H1 (cell line): ENCODE measurements around the gene SAG. TPM values are rescaled to one million over a fixed set of nuclear protein-coding genes. Genes with fewer than 3 reads are reported as not detected.

Experiments
- CTCF ChIA-PET: fragments of 300-600 bp; sonication (Branson Sonifier 250); formaldehyde crosslinking; loops from one replicate; lab custom pipeline; 2021; ENCODE audit not compliant: partially characterized antibody; lab: Charles Lee
- POLR2A ChIA-PET: fragments of 300-600 bp; sonication (Branson Sonifier 250); formaldehyde crosslinking; loops from one replicate; lab custom pipeline; 2021; ENCODE audit warnings: inconsistent platforms; ENCODE audit not compliant: partially characterized antibody; lab: Charles Lee
- DNase-seq, 2 experiments: peaks; one replicate each; pipeline versions ENCODE4 v3.0.0 to v3.0.0-alpha.2; 2010 to 2022; ENCODE audit warnings: low spot score in 2 of 2, low read depth in 1 of 2, mixed read lengths in 1 of 2
- FAIRE-seq: peaks from 2 replicates; lab custom pipeline; 2011; peaks lifted over from hg19 to GRCh38; lab: Jason Lieb, UNC
- H2AFZ ChIP-seq: 2 replicates; pipeline ENCODE4 v1.8.1; 2012; ENCODE audit warnings: low read length, inconsistent platforms
- H2AK5ac ChIP-seq: 2 replicates; pipeline ENCODE4 v1.6.1; 2013; ENCODE audit warnings: low read depth, low read length
- H2BK120ac ChIP-seq: replicated peaks from 2 replicates; pipeline ENCODE3; 2013; ENCODE audit warnings: low read depth, low read length, inconsistent platforms
- H2BK12ac ChIP-seq: 2 replicates; pipeline ENCODE4 v1.6.1; 2013; ENCODE audit warnings: low read depth, low read length
- H2BK15ac ChIP-seq: 2 replicates; pipeline ENCODE4 v1.6.1; 2013; ENCODE audit warnings: low read length
- H2BK20ac ChIP-seq: 2 replicates; pipeline ENCODE4 v1.6.1; 2013; ENCODE audit warnings: low read length
- H2BK5ac ChIP-seq: 2 replicates; pipeline ENCODE4 v1.6.1; 2013; ENCODE audit warnings: low read depth, low read length
- H3K14ac ChIP-seq: 2 replicates; pipeline ENCODE4 v1.6.1; 2013; ENCODE audit warnings: inconsistent platforms; ENCODE audit not compliant: insufficient read length
- H3K18ac ChIP-seq: 2 replicates; pipeline ENCODE4 v1.6.1; 2013; ENCODE audit warnings: low read length; ENCODE audit errors: extremely low read depth
- H3K23ac ChIP-seq: 2 replicates; pipeline ENCODE4 v1.6.1; 2013; ENCODE audit warnings: inconsistent platforms; ENCODE audit not compliant: insufficient read length
- H3K23me2 ChIP-seq: 2 replicates; pipeline ENCODE4 v1.6.1; 2013; ENCODE audit warnings: low read depth, low read length
- H3K27ac ChIP-seq: 2 replicates; pipeline ENCODE4 v1.6.1; 2011; ENCODE audit warnings: low read depth, low read length, inconsistent platforms
- H3K27me3 ChIP-seq, 4 experiments: replicated peaks in 1 of 4; 1 replicate in 1 of 4; 2 replicates in 3 of 4; pipeline versions ENCODE4 v1.6.1 to v1.8.1; 2011 to 2013; ENCODE audit warnings: low read length in 3 of 4, mild to moderate bottlenecking in 3 of 4, inconsistent platforms in 2 of 4, mixed read lengths in 2 of 4, moderate library complexity in 1 of 4; ENCODE audit not compliant: control insufficient read depth in 3 of 4, insufficient read depth in 3 of 4; ENCODE audit errors: extremely low read depth in 1 of 4
- H3K36me3 ChIP-seq, 4 experiments: 2 replicates each; pipeline versions ENCODE4 v1.6.1 to v1.8.1; 2011 to 2013; ENCODE audit warnings: mild to moderate bottlenecking in 4 of 4, low read length in 3 of 4, moderate library complexity in 2 of 4, control low read depth in 1 of 4, inconsistent platforms in 1 of 4; ENCODE audit not compliant: insufficient read depth in 4 of 4, control insufficient read depth in 2 of 4
- H3K4ac ChIP-seq: replicated peaks from 2 replicates; pipeline ENCODE3; 2013; ENCODE audit warnings: low read length, low read depth, mixed read lengths, inconsistent platforms; ENCODE audit not compliant: insufficient read length
- H3K4me1 ChIP-seq, 4 experiments: replicated peaks in 1 of 4; 1 replicate in 1 of 4; 2 replicates in 3 of 4; pipeline versions ENCODE4 v1.6.1 to v1.8.1; 2011 to 2013; ENCODE audit warnings: low read length in 3 of 4, inconsistent platforms in 2 of 4, mixed read lengths in 1 of 4; ENCODE audit not compliant: insufficient read depth in 4 of 4, control insufficient read depth in 3 of 4
- H3K4me2 ChIP-seq, 2 experiments: 2 replicates each; pipeline versions ENCODE4 v1.6.1 to v1.8.1; 2011 to 2013; ENCODE audit warnings: low read depth in 2 of 2, low read length in 2 of 2, control low read depth in 1 of 2, inconsistent platforms in 1 of 2, mild to moderate bottlenecking in 1 of 2; ENCODE audit not compliant: insufficient read depth in 1 of 2
- H3K4me3 ChIP-seq, 4 experiments: fragments of 200-600, 300-600 bp in 1 of 4; sonication (generic), shearing (Covaris generic), sonication (Bioruptor Twin) in 1 of 4; 2 replicates each; pipeline versions ENCODE4 v1.5.1 to v1.8.1; 2011 to 2016; ENCODE audit warnings: low read length in 4 of 4, low read depth in 3 of 4, control low read depth in 2 of 4, inconsistent platforms in 2 of 4, mild to moderate bottlenecking in 2 of 4, mixed read lengths in 1 of 4, moderate library complexity in 1 of 4; ENCODE audit not compliant: insufficient read depth in 2 of 4; ENCODE audit errors: extremely low read depth in 1 of 4
- H3K56ac ChIP-seq: replicated peaks from 2 replicates; pipeline ENCODE3; 2013; ENCODE audit warnings: low read depth, mild to moderate bottlenecking, mixed read lengths, low read length, inconsistent platforms; ENCODE audit not compliant: insufficient read length
- H3K79me1 ChIP-seq: 2 replicates; pipeline ENCODE4 v1.6.1; 2013; ENCODE audit warnings: low read depth, low read length, control low read depth
- H3K79me2 ChIP-seq, 2 experiments: 2 replicates each; pipeline versions ENCODE4 v1.6.1 to v1.8.1; 2012 to 2013; ENCODE audit warnings: low read length in 2 of 2, mild to moderate bottlenecking in 2 of 2, inconsistent platforms in 1 of 2; ENCODE audit not compliant: insufficient read depth in 2 of 2, control insufficient read depth in 1 of 2
- H3K9ac ChIP-seq, 4 experiments: replicated peaks in 1 of 4; 1 replicate in 1 of 4; 2 replicates in 3 of 4; pipeline versions ENCODE4 v1.6.1 to v1.8.1; 2011 to 2013; ENCODE audit warnings: low read depth in 3 of 4, low read length in 3 of 4, control low read depth in 2 of 4, mild to moderate bottlenecking in 2 of 4, moderate library complexity in 2 of 4, inconsistent platforms in 1 of 4; ENCODE audit errors: extremely low read depth in 1 of 4
- H3K9me3 ChIP-seq, 2 experiments: 2 replicates each; pipeline versions ENCODE4 v1.6.1 to v1.8.1; 2012 to 2013; ENCODE audit warnings: mild to moderate bottlenecking in 2 of 2, moderate library complexity in 2 of 2, control low read depth in 1 of 2, inconsistent platforms in 1 of 2, low read depth in 1 of 2, low read length in 1 of 2, mixed read lengths in 1 of 2; ENCODE audit not compliant: insufficient read depth in 2 of 2
- H4K20me1 ChIP-seq, 2 experiments: replicated peaks in 1 of 2; 2 replicates each; pipeline versions ENCODE3 to v1.8.1; 2011 to 2013; ENCODE audit warnings: inconsistent platforms in 2 of 2, low read length in 2 of 2, mild to moderate bottlenecking in 1 of 2; ENCODE audit not compliant: insufficient read depth in 2 of 2, control insufficient read depth in 1 of 2
- H4K5ac ChIP-seq: 2 replicates; pipeline ENCODE4 v1.6.1; 2013; ENCODE audit warnings: low read length, low read depth, mixed read lengths, inconsistent platforms; ENCODE audit not compliant: insufficient read length
- H4K8ac ChIP-seq: 2 replicates; pipeline ENCODE4 v1.8.0; 2013; ENCODE audit warnings: mild to moderate bottlenecking, moderate library complexity, low read length, inconsistent platforms; ENCODE audit not compliant: insufficient read depth; ENCODE audit errors: extremely low read depth
- H4K91ac ChIP-seq: replicated peaks from 2 replicates; pipeline ENCODE3; 2013; ENCODE audit warnings: low read length, mixed read lengths, inconsistent platforms; ENCODE audit not compliant: insufficient read length
- ATF2 ChIP-seq: IDR thresholded peaks from 2 replicates; pipeline ENCODE4 v1.6.1; 2012; ENCODE audit warnings: low read length, inconsistent platforms
- RNF2 ChIP-seq: fragments of 200-900, 300-1000 bp; sonication (generic); IDR thresholded peaks from 2 replicates; pipeline ENCODE4 v1.7.1; 2016; ENCODE audit warnings: borderline replicate concordance, low read depth, mild to moderate bottlenecking, antibody characterized with exemption, low read length; ENCODE audit not compliant: poor library complexity, severe bottlenecking; ENCODE audit errors: missing control alignments
- WGBS, 2 experiments: shearing (Covaris generic) in 1 of 2; methylation state at CpG; one replicate each; pipeline versions ENCODE4 v1.1.6 to v1.1.7; 2013 to 2015; ENCODE audit warnings: low lambda C conversion rate in 2 of 2, mixed read lengths in 2 of 2, inconsistent platforms in 1 of 2, low coverage in 1 of 2, missing lambda C conversion rate in 1 of 2; ENCODE audit not compliant: insufficient replicate concordance in 2 of 2, insufficient coverage in 1 of 2, insufficient read length in 1 of 2; ENCODE audit errors: extremely low coverage in 1 of 2, missing lambda C conversion rate in 1 of 2; 5-methylcytosine and 5-hydroxymethylcytosine counted together
- polyA plus RNA-seq, 7 experiments: library from polyadenylated mRNA; depleted of rRNA in 3 of 7; stranded (reverse) in 5 of 7; unstranded in 2 of 7; fragments of >200 nt in 5 of 7; fragments of 200-250 nt in 2 of 7; gene quantifications; 1 replicate in 5 of 7; 2 replicates in 1 of 7; 4 replicates in 1 of 7; pipeline versions ENCODE4 v1.2.1 to v1.2.3, GENCODE V29; 2011 to 2013; ENCODE audit warnings: missing spikeins in 2 of 7, mixed read lengths in 2 of 7
- total RNA-seq: library from RNA; stranded (reverse); fragmentation: NEBNext Ultra II Directional; extraction: Animal tissue kit (Norgen Biotek cat#: 25700); gene quantifications from 2 replicates; pipeline ENCODE4 v1.2.1, GENCODE V29; 2021

SAG gene
- total and polyA plus RNA-seq, 2 of the 8 experiments (the other 6 are each of a cell fraction or from before 2014, with no cell fraction given) = not detected

DNA sequence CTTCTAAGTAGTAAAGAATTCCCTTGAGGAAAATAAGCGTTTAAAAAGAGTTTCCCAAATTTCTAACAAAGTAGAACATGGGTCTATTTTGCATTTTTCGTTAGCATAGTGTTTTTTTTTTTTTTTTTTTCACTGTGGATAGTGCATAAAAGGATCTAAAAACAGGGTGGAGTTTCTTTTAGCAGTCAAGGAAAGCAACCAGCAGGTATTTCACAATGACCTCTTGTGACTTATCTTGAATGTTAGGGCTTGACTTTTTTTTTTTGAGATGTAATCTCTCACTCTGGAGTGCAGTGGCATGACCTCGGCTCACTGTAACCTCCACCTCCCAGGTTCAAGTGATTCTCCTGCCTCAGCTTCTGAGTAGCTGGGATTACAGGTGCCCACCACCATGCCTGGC lies 31.8 kb downstream of the SAG start:
- DNase-seq = no peak
- H3K27me3 ChIP-seq = peaks cover 0 to 3% (median 0%) of the 10 kb centered on the region in 4 experiments; a peak in 4 of 7 replicates
- no peak overlapping the region for H4K5ac ChIP-seq
- H3K23ac ChIP-seq = no peak overlapping the region
- POLR2A ChIA-PET = interaction anchor here (0.6 kb wide), 1 partner anchor 29 kb away, joined by 3 read pairs; no protein-coding TSS in a partner anchor
- H2AK5ac ChIP-seq = no peak overlapping the region
- FAIRE-seq = no peak
- H2BK15ac ChIP-seq = no peak overlapping the region
- no peak overlapping the region for H2BK120ac ChIP-seq
- H3K79me1 ChIP-seq = no peaks in the 10 kb centered on the region
- no peaks in the 10 kb centered on the region for H4K20me1 ChIP-seq
- no peaks in the 10 kb centered on the region for H3K23me2 ChIP-seq
- no peak overlapping the region for H3K4me3 ChIP-seq
- no peak overlapping the region for H2AFZ ChIP-seq
- no peak overlapping the region for H3K4ac ChIP-seq
- CTCF ChIA-PET = interaction anchor here (1.1 to 3.3 kb wide), 4 partner anchors 9 to 76 kb away, joined by 3 to 8 read pairs (median 4); partner anchors contain the start of gene DGKD
- no peak overlapping the region for H3K56ac ChIP-seq
- TF ChIP-seq ATF2 (no peak), RNF2 (no peak)
- H3K79me2 ChIP-seq = no peaks in the 10 kb centered on the region
- no peak overlapping the region for H2BK5ac ChIP-seq
- H3K36me3 ChIP-seq = no peaks in the 10 kb centered on the region
- no peak overlapping the region for H3K18ac ChIP-seq
- no peak overlapping the region for H3K9ac ChIP-seq
- WGBS, 2 experiments = 75% methylated on average over 3 of the region's 3 CpGs; no CpG with 5 or more reads in 1 of the 2 experiments
- H3K4me2 ChIP-seq = no peak overlapping the region
- H3K9me3 ChIP-seq = 0 out of 4 replicates have a peak, but pooled peaks cover 0 to 4% of the 10 kb centered on the region in 2 experiments
- H4K8ac ChIP-seq = no peak overlapping the region
- no peak overlapping the region for H2BK20ac ChIP-seq
- H4K91ac ChIP-seq = no peak overlapping the region
- no peak overlapping the region for H3K27ac ChIP-seq
- H3K4me1 ChIP-seq = no peaks in the 10 kb centered on the region
- no peak overlapping the region for H2BK12ac ChIP-seq
- H3K14ac ChIP-seq = no peak overlapping the region
